Kidney epithelial cell (primary cell): ENCODE data around the gene NANP. TPM values are rescaled to one million over a fixed set of nuclear protein-coding genes. Genes with fewer than 3 reads are reported as not detected.
A peak's percentile ranks its signal among the peaks of the same experiment; 100 is the strongest.

Experiments
- DNase-seq: peaks from one replicate; pipeline ENCODE4 v3.0.0-alpha.2; 2010; ENCODE audit warnings: low read depth
- H3K27me3 ChIP-seq: 2 replicates; pipeline ENCODE4 v1.6.0; 2011; ENCODE audit warnings: low read length; ENCODE audit not compliant: control insufficient read depth, insufficient read depth
- H3K36me3 ChIP-seq: 2 replicates; pipeline ENCODE4 v1.5.1; 2011; ENCODE audit warnings: low read length; ENCODE audit not compliant: control insufficient read depth, insufficient read depth
- H3K4me3 ChIP-seq: 2 replicates; pipeline ENCODE4 v1.5.1; 2011; ENCODE audit warnings: low read depth, mild to moderate bottlenecking, control low read depth, low read length
- total RNA-seq: library from RNA; depleted of rRNA; stranded (reverse); fragments of >200 nt; gene quantifications from 2 replicates; pipeline ENCODE4 v1.2.3, GENCODE V29; 2015
- TF ChIP-seq, protein P1 (sequence below): IDR thresholded peaks from 2 replicates; pipeline ENCODE4 v1.5.1; 2011; ENCODE audit warnings: mild to moderate bottlenecking, moderate library complexity, low read length, control low read depth, inconsistent platforms; ENCODE audit not compliant: insufficient read depth, poor library complexity, severe bottlenecking

NANP gene
- total RNA-seq, 1 donor from 2014 or later, result 7.0 TPM

GRCh38 chr20:25629816-25630499 lies 6.1 kb upstream of the NANP start:
- no peak for DNase-seq
- Histone ChIP-seq H3K27me3 (no peaks in the 10 kb centered on the region), H3K36me3 (no peaks in the 10 kb centered on the region), H3K4me3 (no peak overlapping the region)
- TF ChIP-seq, protein P1, sequence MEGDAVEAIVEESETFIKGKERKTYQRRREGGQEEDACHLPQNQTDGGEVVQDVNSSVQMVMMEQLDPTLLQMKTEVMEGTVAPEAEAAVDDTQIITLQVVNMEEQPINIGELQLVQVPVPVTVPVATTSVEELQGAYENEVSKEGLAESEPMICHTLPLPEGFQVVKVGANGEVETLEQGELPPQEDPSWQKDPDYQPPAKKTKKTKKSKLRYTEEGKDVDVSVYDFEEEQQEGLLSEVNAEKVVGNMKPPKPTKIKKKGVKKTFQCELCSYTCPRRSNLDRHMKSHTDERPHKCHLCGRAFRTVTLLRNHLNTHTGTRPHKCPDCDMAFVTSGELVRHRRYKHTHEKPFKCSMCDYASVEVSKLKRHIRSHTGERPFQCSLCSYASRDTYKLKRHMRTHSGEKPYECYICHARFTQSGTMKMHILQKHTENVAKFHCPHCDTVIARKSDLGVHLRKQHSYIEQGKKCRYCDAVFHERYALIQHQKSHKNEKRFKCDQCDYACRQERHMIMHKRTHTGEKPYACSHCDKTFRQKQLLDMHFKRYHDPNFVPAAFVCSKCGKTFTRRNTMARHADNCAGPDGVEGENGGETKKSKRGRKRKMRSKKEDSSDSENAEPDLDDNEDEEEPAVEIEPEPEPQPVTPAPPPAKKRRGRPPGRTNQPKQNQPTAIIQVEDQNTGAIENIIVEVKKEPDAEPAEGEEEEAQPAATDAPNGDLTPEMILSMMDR, result no peak

GRCh38 chr20:25626779-25627178 lies 3.0 kb upstream of the NANP start:
- Histone ChIP-seq H3K27me3 (no peaks in the 10 kb centered on the region), H3K36me3 (no peaks in the 10 kb centered on the region), H3K4me3 (no peak overlapping the region)
- TF ChIP-seq, protein P1, result no peak
- no peak for DNase-seq

DNA sequence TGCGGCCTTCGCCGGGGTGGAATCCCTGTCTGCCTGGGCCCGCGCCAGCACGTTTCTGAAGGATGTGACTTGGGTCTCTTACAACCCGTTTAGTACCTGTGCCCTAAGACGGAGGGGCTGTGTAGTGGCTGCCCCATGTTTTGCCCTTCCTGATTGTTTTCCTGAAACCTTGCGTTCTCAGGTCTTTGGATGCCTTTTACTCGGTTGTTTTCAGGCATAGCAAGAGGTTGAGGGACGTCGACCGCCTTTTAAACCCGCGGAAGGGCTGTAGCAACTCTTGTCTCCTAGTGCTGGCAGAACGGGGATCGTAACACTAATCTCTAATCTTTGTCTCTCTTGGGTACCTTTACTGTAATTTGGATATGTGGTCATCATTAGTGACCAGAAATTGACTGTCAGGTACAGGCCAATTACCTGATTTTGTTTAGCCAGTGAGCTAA lies 706 bp upstream of the NANP start:
- H3K36me3 ChIP-seq, result no peaks in the 10 kb centered on the region
- H3K4me3 ChIP-seq, result peak overlapping the region; percentile 57
- H3K27me3 ChIP-seq, result no peaks in the 10 kb centered on the region
- DNase-seq, result no peak
- TF ChIP-seq, protein P1, result no peak

DNA sequence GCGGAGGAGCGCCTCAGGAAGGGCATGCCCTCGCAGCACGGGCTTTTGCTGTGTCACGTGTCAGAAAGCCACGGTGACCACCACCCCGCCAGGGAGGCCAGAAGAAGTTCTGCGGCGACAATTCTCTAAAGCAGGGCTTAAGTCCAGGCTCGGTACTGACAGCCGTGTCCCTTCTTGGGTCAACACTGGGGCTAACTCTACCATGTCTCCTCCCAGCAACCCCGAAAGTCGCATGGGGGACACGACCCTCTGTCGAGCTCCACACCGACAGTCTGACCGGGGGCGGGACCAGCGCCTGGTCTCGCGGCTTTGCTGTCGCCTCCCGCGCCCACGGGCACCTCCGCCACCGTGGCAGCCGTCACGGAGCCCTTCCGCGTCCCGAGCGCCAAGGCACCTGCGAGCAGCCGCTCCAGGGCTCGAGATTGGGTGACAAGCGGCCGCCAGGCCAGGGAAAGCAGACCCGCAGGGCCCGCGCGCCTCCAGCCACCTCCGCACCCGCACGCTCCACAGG lies 534 bp downstream of the NANP start:
- Histone ChIP-seq H3K4me3 (peak overlapping the region; percentile 57), H3K27me3 (no peaks in the 10 kb centered on the region), H3K36me3 (no peaks in the 10 kb centered on the region)
- no peak for DNase-seq
- TF ChIP-seq, protein P1, result no peak

- Histone ChIP-seq H3K36me3 (no peaks in the 10 kb centered on the region), H3K4me3 (peak overlapping the region; percentile 57), H3K27me3 (no peaks in the 10 kb centered on the region)
- no peak for DNase-seq
- TF ChIP-seq, protein P1, result no peak
Measured at GRCh38 chr20:25622450-25623224, 1.2 kb downstream of the NANP start.
